ENCODE data around the gene FANK1.

The FANK1 gene

GRCh38 chr10:125997586-125997985, 101.2 kb downstream of the FANK1 start (continued):
- no peak for TF ChIP-seq ZNF565 (CRISPR knock-in tag; conservative IDR thresholded peaks at IDR 0.05; ENCODE audit: low read depth)
- TF ChIP-seq PATZ1 (CRISPR knock-in tag; IDR thresholded peaks at IDR 0.05; ENCODE audit: borderline replicate concordance) = no peak

- peak; percentile 32; the same call in 2 of the 3 replicates for ATAC-seq
- TF ChIP-seq PATZ1 (CRISPR knock-in tag; IDR thresholded peaks at IDR 0.05; ENCODE audit: borderline replicate concordance) = no peak
- TF ChIP-seq ZFP3 (CRISPR knock-in tag; IDR thresholded peaks at IDR 0.05) = no peak
- no peak for TF ChIP-seq CREB5 (CRISPR knock-in tag; IDR thresholded peaks at IDR 0.05; ENCODE audit: low read depth)
- no peak for TF ChIP-seq GLIS3 (CRISPR knock-in tag; IDR thresholded peaks at IDR 0.05)
- no peak for TF ChIP-seq TCF4 (CRISPR knock-in tag; IDR thresholded peaks at IDR 0.05; ENCODE audit: borderline replicate concordance)
- no peak for TF ChIP-seq RARB (CRISPR knock-in tag; IDR thresholded peaks at IDR 0.05)
- TF ChIP-seq ZC3H10 (CRISPR knock-in tag; IDR thresholded peaks at IDR 0.05) = no peak
- TF ChIP-seq BACH2 (CRISPR knock-in tag; IDR thresholded peaks at IDR 0.05; ENCODE audit: borderline replicate concordance) = no peak
- peak; percentile 51 for TF ChIP-seq ISL1 (CRISPR knock-in tag; IDR thresholded peaks at IDR 0.05)
These were observed 103.3 kb downstream of the FANK1 start for GRCh38 chr10:125999694-126000093.

GRCh38 chr10:126001576-126001975, 105.2 kb downstream of the FANK1 start:
- ATAC-seq = peak; percentile 88
- TF ChIP-seq GLIS3 (CRISPR knock-in tag; IDR thresholded peaks at IDR 0.05) (no peak), ZNF8 (CRISPR knock-in tag; IDR thresholded peaks at IDR 0.05) (no peak), ZFP3 (CRISPR knock-in tag; IDR thresholded peaks at IDR 0.05) (no peak), RARB (CRISPR knock-in tag; IDR thresholded peaks at IDR 0.05) (no peak), ZFP30 (CRISPR knock-in tag; IDR thresholded peaks at IDR 0.05) (no peak), SNAI2 (CRISPR knock-in tag; IDR thresholded peaks at IDR 0.05) (no peak), PATZ1 (CRISPR knock-in tag; IDR thresholded peaks at IDR 0.05; ENCODE audit: borderline replicate concordance) (no peak), ZNF70 (CRISPR knock-in tag; IDR thresholded peaks at IDR 0.05) (no peak), ARNTL (CRISPR knock-in tag; IDR thresholded peaks at IDR 0.05; ENCODE audit: borderline replicate concordance, low read depth) (no peak), TSHZ2 (CRISPR knock-in tag; IDR thresholded peaks at IDR 0.05) (no peak), OSR1 (CRISPR knock-in tag; IDR thresholded peaks at IDR 0.05) (no peak), CREB5 (CRISPR knock-in tag; IDR thresholded peaks at IDR 0.05; ENCODE audit: low read depth) (no peak), BACH2 (CRISPR knock-in tag; IDR thresholded peaks at IDR 0.05; ENCODE audit: borderline replicate concordance) (no peak), CSDC2 (CRISPR knock-in tag; IDR thresholded peaks at IDR 0.05) (no peak)

Measured in SK-N-SH treated with all-trans-retinoic acid at 6 μM for 48 hours (cell line).